Left hindlimb (tissue), 1 donor: Measurements from ENCODE around the gene HOATZ.

Source experiments
- DNase-seq: peaks from one replicate; pipeline ENCODE4 v3.0.0-alpha.2; 2018

The HOATZ gene

GRCh38 chr11:111550258-111550657, 35.7 kb downstream of the HOATZ start:
- no peak for DNase-seq

GRCh38 chr11:111554532-111554931, 40.0 kb downstream of the HOATZ start:
- DNase-seq, result no peak

- DNase-seq, result no peak
Measured at GRCh38 chr11:111555255-111555654, 40.7 kb downstream of the HOATZ start.

- DNase-seq, result no peak
Measured at GRCh38 chr11:111557425-111558111, 43.0 kb downstream of the HOATZ start.

- DNase-seq, result no peak
Measured at GRCh38 chr11:111559800-111560464, 45.4 kb downstream of the HOATZ start.

- no peak for DNase-seq
Measured at GRCh38 chr11:111560800-111561199, 46.2 kb downstream of the HOATZ start.

GRCh38 chr11:111561306-111561705, 46.7 kb downstream of the HOATZ start:
- DNase-seq, result no peak

- no peak for DNase-seq
Measured at GRCh38 chr11:111561791-111562325, 47.3 kb downstream of the HOATZ start.

- no peak for DNase-seq
Measured at GRCh38 chr11:111562692-111563389, 48.3 kb downstream of the HOATZ start.

GRCh38 chr11:111565114-111565720, 50.6 kb downstream of the HOATZ start:
- DNase-seq, result peak; percentile 48

GRCh38 chr11:111566324-111566723, 51.7 kb downstream of the HOATZ start:
- no peak for DNase-seq

GRCh38 chr11:111569476-111569875, 54.9 kb downstream of the HOATZ start:
- DNase-seq, result no peak

- DNase-seq, result no peak
Measured at GRCh38 chr11:111570796-111571195, 56.2 kb downstream of the HOATZ start.

- no peak for DNase-seq
Measured at GRCh38 chr11:111571829-111572501, 57.4 kb downstream of the HOATZ start.

- no peak for DNase-seq
Measured at GRCh38 chr11:111572581-111572980, 58.0 kb downstream of the HOATZ start.

GRCh38 chr11:111573821-111574249, 59.3 kb downstream of the HOATZ start:
- DNase-seq, result no peak

- no peak for DNase-seq
Measured at GRCh38 chr11:111574373-111575225, 60.0 kb downstream of the HOATZ start.

GRCh38 chr11:111575740-111576139, 61.2 kb downstream of the HOATZ start:
- DNase-seq, result no peak

GRCh38 chr11:111577821-111578220, 63.2 kb downstream of the HOATZ start:
- DNase-seq, result no peak

GRCh38 chr11:111581341-111581740, 66.8 kb downstream of the HOATZ start:
- no peak for DNase-seq

- no peak for DNase-seq
Measured at GRCh38 chr11:111582163-111582562, 67.6 kb downstream of the HOATZ start.

- no peak for DNase-seq
Measured at GRCh38 chr11:111582881-111583280, 68.3 kb downstream of the HOATZ start.
